Measurements from ENCODE around the gene PTPN9.
"Not testable (repeated sequence)": the region's sequence is repeated elsewhere in the genome, so short reads cannot be mapped to it uniquely, and the experiment has no call there.

Gene PTPN9

GRCh38 chr15:75582943-75583342 is 3.8 kb upstream of the PTPN9 start:
- not testable (repeated sequence) for DNase-seq (ENCODE audit: low read depth in 2 of 2)

- DNase-seq (ENCODE audit: low read depth in 2 of 2): peak in 1 of 2 donors; percentile 4
These were observed 755 bp downstream of the PTPN9 start for GRCh38 chr15:75578173-75578947.

- no peak for DNase-seq (ENCODE audit: low read depth in 2 of 2)
These were observed 1.5 kb downstream of the PTPN9 start for GRCh38 chr15:75577401-75578172.

- DNase-seq (ENCODE audit: low read depth in 2 of 2): no peak
These were observed 5.3 kb downstream of the PTPN9 start for GRCh38 chr15:75573648-75574384.

- DNase-seq (ENCODE audit: low read depth in 2 of 2): no peak
These were observed 8.8 kb downstream of the PTPN9 start for GRCh38 chr15:75570126-75570845.

GRCh38 chr15:75565062-75565970 is 13.8 kb downstream of the PTPN9 start:
- DNase-seq (ENCODE audit: low read depth in 2 of 2): no peak

- DNase-seq (ENCODE audit: low read depth in 2 of 2): no peak
These were observed 17.2 kb downstream of the PTPN9 start for GRCh38 chr15:75561888-75562287.

- not testable (repeated sequence) for DNase-seq (ENCODE audit: low read depth in 2 of 2)
These were observed 19.8 kb downstream of the PTPN9 start for GRCh38 chr15:75559360-75559759.

GRCh38 chr15:75558955-75559354 is 20.2 kb downstream of the PTPN9 start:
- not testable (repeated sequence) for DNase-seq (ENCODE audit: low read depth in 2 of 2)

GRCh38 chr15:75554717-75555116 is 24.4 kb downstream of the PTPN9 start:
- no peak for DNase-seq (ENCODE audit: low read depth in 2 of 2)

GRCh38 chr15:75553659-75554058 is 25.5 kb downstream of the PTPN9 start:
- DNase-seq (ENCODE audit: low read depth in 2 of 2): no peak

GRCh38 chr15:75551091-75551490 is 28.0 kb downstream of the PTPN9 start:
- DNase-seq (ENCODE audit: low read depth in 2 of 2): no peak

- no peak for DNase-seq (ENCODE audit: low read depth in 2 of 2)
These were observed 34.1 kb downstream of the PTPN9 start for GRCh38 chr15:75545064-75545463.

- no peak for DNase-seq (ENCODE audit: low read depth in 2 of 2)
These were observed 34.8 kb downstream of the PTPN9 start for GRCh38 chr15:75544359-75544758.

GRCh38 chr15:75542949-75543545 is 36.1 kb downstream of the PTPN9 start:
- not testable (repeated sequence) for DNase-seq (ENCODE audit: low read depth in 2 of 2)

- no peak for DNase-seq (ENCODE audit: low read depth in 2 of 2)
These were observed 36.7 kb downstream of the PTPN9 start for GRCh38 chr15:75542386-75542797.

GRCh38 chr15:75538376-75538775 is 40.7 kb downstream of the PTPN9 start:
- no peak for DNase-seq (ENCODE audit: low read depth in 2 of 2)

GRCh38 chr15:75533945-75534344 is 45.2 kb downstream of the PTPN9 start:
- no peak for DNase-seq (ENCODE audit: low read depth in 2 of 2)

GRCh38 chr15:75532413-75533250 is 46.5 kb downstream of the PTPN9 start:
- no peak for DNase-seq (ENCODE audit: low read depth in 2 of 2)
